Neural cell (in vitro differentiated cells): ENCODE data around the gene PRICKLE3. TPM values are rescaled to one million over a fixed set of nuclear protein-coding genes. Genes with fewer than 3 reads are reported as not detected.

ENCODE experiments used
- H2AFZ ChIP-seq: fragments of 200-600, 300-800 bp; sonication (generic), shearing (Covaris generic); 2 replicates; pipeline ENCODE4 v1.6.0; 2014; ENCODE audit warnings: low read depth, mild to moderate bottlenecking, antibody characterized with exemption, low read length, moderate library complexity
- H3F3A ChIP-seq: fragments of 200-600 bp; shearing (Covaris generic); 2 replicates; pipeline ENCODE4 v1.6.1; 2016; ENCODE audit warnings: mild to moderate bottlenecking, moderate library complexity, mixed read lengths, antibody characterized with exemption, low read length; ENCODE audit not compliant: insufficient read depth, poor library complexity, severe bottlenecking
- H3K27ac ChIP-seq: fragments of 200-600, 300-800 bp; sonication (generic), shearing (Covaris generic); 2 replicates; pipeline ENCODE4 v1.5.1; 2014; ENCODE audit warnings: mild to moderate bottlenecking, low read length, moderate library complexity
- H3K27me3 ChIP-seq: fragments of 300-800, 200-600 bp; sonication (generic), shearing (Covaris generic); 2 replicates; pipeline ENCODE4 v1.6.0; 2014; ENCODE audit warnings: mild to moderate bottlenecking, low read depth, low read length, moderate library complexity; ENCODE audit not compliant: insufficient read depth
- H3K36me3 ChIP-seq: fragments of 300-800, 200-600 bp; sonication (generic), shearing (Covaris generic); 2 replicates; pipeline ENCODE4 v1.5.1; 2014; ENCODE audit warnings: mild to moderate bottlenecking, antibody characterized with exemption, low read length, moderate library complexity; ENCODE audit not compliant: insufficient read depth
- H3K4me2 ChIP-seq: fragments of 300-800, 200-600 bp; sonication (generic), shearing (Covaris generic); 2 replicates; pipeline ENCODE4 v1.6.0; 2014; ENCODE audit warnings: mild to moderate bottlenecking, low read length
- H3K4me3 ChIP-seq: fragments of 300-800, 200-600 bp; sonication (generic), shearing (Covaris generic); 2 replicates; pipeline ENCODE4 v1.5.1; 2014; ENCODE audit warnings: mild to moderate bottlenecking, low read length, moderate library complexity
- H3K79me2 ChIP-seq: fragments of 200-600 bp; shearing (Covaris generic); replicated peaks from 2 replicates; pipeline ENCODE4 v1.6.0; 2014; ENCODE audit warnings: mild to moderate bottlenecking, low read length, moderate library complexity; ENCODE audit not compliant: insufficient read depth
- H3K9ac ChIP-seq: fragments of 300-800, 200-600 bp; sonication (generic), shearing (Covaris generic); 2 replicates; pipeline ENCODE4 v1.6.1; 2016; ENCODE audit warnings: mild to moderate bottlenecking, low read length, mixed read lengths
- H3K9me2 ChIP-seq: fragments of 200-600 bp; shearing (Covaris generic); 2 replicates; pipeline ENCODE4 v1.6.1; 2016; ENCODE audit warnings: mild to moderate bottlenecking, low read length, mixed read lengths; ENCODE audit not compliant: insufficient read depth
- H3K9me3 ChIP-seq: fragments of 200-600, 300-800 bp; sonication (generic), shearing (Covaris generic); 2 replicates; pipeline ENCODE4 v1.6.1; 2016; ENCODE audit warnings: mild to moderate bottlenecking, mixed run types, low read length, moderate library complexity, mixed read lengths
- H4K20me1 ChIP-seq: fragments of 200-600 bp; shearing (Covaris generic); 2 replicates; pipeline ENCODE4 v1.6.1; 2016; ENCODE audit warnings: mild to moderate bottlenecking, mixed run types; ENCODE audit not compliant: insufficient read depth
- EZH2 ChIP-seq: fragments of 200-600, 300-800 bp; shearing (Covaris generic), sonication (generic); IDR thresholded peaks from 2 replicates; pipeline ENCODE4 v1.6.1; 2014; ENCODE audit warnings: antibody characterized with exemption, low read length, borderline replicate concordance, mild to moderate bottlenecking; ENCODE audit not compliant: insufficient read depth, poor library complexity, severe bottlenecking
- MXI1 ChIP-seq: fragments of 450-650 bp; conservative IDR thresholded peaks from 2 replicates; pipeline ENCODE4 v1.6.1; 2014; ENCODE audit warnings: antibody characterized with exemption, mild to moderate bottlenecking; ENCODE audit not compliant: poor library complexity, severe bottlenecking
- SMC3 ChIP-seq: fragments of 450-650 bp; conservative IDR thresholded peaks from 2 replicates; pipeline ENCODE4 v1.6.1; 2014; ENCODE audit warnings: antibody characterized with exemption, mild to moderate bottlenecking, moderate library complexity; ENCODE audit not compliant: poor library complexity
- TAF1 ChIP-seq: IDR thresholded peaks from 2 replicates; pipeline ENCODE4 v1.6.1; 2012; ENCODE audit warnings: low read depth
- polyA plus RNA-seq: library from polyadenylated mRNA; depleted of rRNA; stranded (reverse); fragments of >200 nt; gene quantifications from 2 replicates; pipeline ENCODE4 v1.2.3, GENCODE V29; 2014
- TF ChIP-seq, protein P1 (sequence below): fragments of 450-650 bp; IDR thresholded peaks from 2 replicates; pipeline ENCODE4 v1.5.1; 2014; ENCODE audit warnings: antibody characterized with exemption, mild to moderate bottlenecking, moderate library complexity; ENCODE audit not compliant: poor library complexity, severe bottlenecking
- TF ChIP-seq, protein P2 (sequence below): IDR thresholded peaks from 2 replicates; pipeline ENCODE4 v1.6.1; 2012; ENCODE audit warnings: borderline replicate concordance

The PRICKLE3 gene
- polyA plus RNA-seq, 1 donor from 2014 or later = 0.45 TPM

DNA sequence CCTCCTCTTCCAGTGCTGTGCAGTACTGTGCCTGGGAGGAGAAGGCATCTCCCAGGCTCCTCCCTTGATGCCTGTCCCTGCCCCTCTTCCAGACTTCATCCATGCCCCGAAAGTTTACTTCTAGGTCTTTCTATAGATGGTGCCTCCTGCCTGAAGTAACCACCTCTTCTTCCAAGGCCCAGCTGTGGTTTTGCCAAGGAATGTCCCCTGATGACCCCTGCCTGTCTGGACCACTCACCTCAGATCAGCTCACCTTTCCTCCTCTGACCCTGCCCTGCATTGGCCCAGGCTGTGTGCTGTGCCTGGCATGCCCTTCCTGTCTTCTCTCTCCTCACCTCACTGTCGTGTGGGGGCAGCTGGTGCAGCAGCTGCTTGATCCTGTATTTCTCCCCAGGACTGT lies 6.8 kb downstream of the PRICKLE3 start:
- Histone ChIP-seq H3K4me3 (no peak overlapping the region), H3K79me2 (no peaks in the 10 kb centered on the region), H3K9ac (no peak overlapping the region), H3K36me3 (no peaks in the 10 kb centered on the region), H2AFZ (no peak overlapping the region), H4K20me1 (no peaks in the 10 kb centered on the region), H3K27ac (no peak overlapping the region), H3K27me3 (no peaks in the 10 kb centered on the region), H3K9me2 (no peaks in the 10 kb centered on the region), H3K9me3 (no peaks in the 10 kb centered on the region), H3F3A (no peaks in the 10 kb centered on the region), H3K4me2 (no peak overlapping the region)
- TF ChIP-seq, protein P1, sequence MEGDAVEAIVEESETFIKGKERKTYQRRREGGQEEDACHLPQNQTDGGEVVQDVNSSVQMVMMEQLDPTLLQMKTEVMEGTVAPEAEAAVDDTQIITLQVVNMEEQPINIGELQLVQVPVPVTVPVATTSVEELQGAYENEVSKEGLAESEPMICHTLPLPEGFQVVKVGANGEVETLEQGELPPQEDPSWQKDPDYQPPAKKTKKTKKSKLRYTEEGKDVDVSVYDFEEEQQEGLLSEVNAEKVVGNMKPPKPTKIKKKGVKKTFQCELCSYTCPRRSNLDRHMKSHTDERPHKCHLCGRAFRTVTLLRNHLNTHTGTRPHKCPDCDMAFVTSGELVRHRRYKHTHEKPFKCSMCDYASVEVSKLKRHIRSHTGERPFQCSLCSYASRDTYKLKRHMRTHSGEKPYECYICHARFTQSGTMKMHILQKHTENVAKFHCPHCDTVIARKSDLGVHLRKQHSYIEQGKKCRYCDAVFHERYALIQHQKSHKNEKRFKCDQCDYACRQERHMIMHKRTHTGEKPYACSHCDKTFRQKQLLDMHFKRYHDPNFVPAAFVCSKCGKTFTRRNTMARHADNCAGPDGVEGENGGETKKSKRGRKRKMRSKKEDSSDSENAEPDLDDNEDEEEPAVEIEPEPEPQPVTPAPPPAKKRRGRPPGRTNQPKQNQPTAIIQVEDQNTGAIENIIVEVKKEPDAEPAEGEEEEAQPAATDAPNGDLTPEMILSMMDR = no peak

DNA sequence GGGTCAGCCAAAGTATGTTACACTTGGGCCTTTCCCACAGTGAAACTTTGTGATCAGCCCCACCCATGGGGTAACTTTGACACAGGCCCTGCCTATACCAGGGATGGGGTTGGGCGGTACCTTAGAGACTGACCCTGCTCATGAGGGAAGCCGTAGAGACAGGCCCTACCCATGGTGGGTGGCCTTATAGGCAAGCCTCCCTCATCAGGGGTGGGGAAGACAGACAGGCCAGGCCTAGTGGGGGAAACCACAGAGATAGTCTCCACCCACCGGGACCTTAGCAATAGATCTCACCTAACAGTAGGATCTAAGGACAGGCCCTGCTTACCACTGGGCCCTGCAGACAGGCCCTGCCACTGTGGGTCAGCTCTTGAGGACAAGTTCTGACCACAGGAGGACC lies 7.6 kb downstream of the PRICKLE3 start:
- no peaks in the 10 kb centered on the region for H3K27me3 ChIP-seq
- H3K9me3 ChIP-seq = no peaks in the 10 kb centered on the region
- H3K4me3 ChIP-seq = no peak overlapping the region
- no peaks in the 10 kb centered on the region for H3K36me3 ChIP-seq
- no peak overlapping the region for H2AFZ ChIP-seq
- no peak for TF ChIP-seq EZH2
- no peak overlapping the region for H3K4me2 ChIP-seq
- no peaks in the 10 kb centered on the region for H4K20me1 ChIP-seq
- H3K79me2 ChIP-seq = no peaks in the 10 kb centered on the region
- H3K9ac ChIP-seq = no peak overlapping the region
- H3K9me2 ChIP-seq = no peaks in the 10 kb centered on the region
- no peak overlapping the region for H3K27ac ChIP-seq
- no peaks in the 10 kb centered on the region for H3F3A ChIP-seq

DNA sequence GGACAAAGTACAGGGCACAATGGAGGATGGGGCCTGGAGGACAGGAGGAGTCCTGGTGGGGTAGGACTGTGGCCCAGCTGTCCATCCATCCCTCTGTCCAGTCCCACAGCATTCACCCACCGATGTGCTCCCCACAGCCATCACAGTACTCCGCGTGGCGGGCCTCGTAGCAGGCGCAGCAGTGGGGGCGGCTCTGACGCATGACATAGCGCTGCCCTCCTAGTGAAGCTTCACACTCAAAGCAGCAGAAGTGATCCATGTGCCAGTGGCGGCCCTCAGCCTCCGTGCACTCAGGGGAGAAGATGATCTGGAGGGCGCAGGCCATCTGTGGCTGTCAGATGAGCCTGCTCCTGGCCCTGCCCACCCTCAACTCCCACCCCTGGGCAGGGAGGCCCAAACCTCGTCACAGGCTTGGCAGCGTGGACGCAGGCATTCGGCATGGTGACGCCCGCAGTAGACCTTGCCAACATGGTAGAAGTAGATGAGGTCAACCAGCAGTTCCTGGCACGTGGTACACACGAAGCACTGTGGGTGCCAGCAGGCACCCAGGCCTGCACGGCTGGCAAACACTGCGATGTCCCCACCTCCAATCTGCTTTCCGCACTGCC lies 8.2 kb downstream of the PRICKLE3 start:
- Histone ChIP-seq H3K27ac (no peak overlapping the region), H4K20me1 (no peaks in the 10 kb centered on the region), H3K36me3 (no peaks in the 10 kb centered on the region), H3F3A (no peaks in the 10 kb centered on the region), H3K9me2 (no peaks in the 10 kb centered on the region), H3K79me2 (no peaks in the 10 kb centered on the region), H3K4me2 (no peak overlapping the region), H3K9ac (no peak overlapping the region), H3K9me3 (no peaks in the 10 kb centered on the region), H3K4me3 (no peak overlapping the region), H3K27me3 (peaks cover 4% of the 10 kb centered on the region), H2AFZ (no peak overlapping the region)
- no peak for TF ChIP-seq TAF1
- no peak for TF ChIP-seq SMC3
- no peak for TF ChIP-seq EZH2
- TF ChIP-seq MXI1 = no peak
- TF ChIP-seq, protein P2, sequence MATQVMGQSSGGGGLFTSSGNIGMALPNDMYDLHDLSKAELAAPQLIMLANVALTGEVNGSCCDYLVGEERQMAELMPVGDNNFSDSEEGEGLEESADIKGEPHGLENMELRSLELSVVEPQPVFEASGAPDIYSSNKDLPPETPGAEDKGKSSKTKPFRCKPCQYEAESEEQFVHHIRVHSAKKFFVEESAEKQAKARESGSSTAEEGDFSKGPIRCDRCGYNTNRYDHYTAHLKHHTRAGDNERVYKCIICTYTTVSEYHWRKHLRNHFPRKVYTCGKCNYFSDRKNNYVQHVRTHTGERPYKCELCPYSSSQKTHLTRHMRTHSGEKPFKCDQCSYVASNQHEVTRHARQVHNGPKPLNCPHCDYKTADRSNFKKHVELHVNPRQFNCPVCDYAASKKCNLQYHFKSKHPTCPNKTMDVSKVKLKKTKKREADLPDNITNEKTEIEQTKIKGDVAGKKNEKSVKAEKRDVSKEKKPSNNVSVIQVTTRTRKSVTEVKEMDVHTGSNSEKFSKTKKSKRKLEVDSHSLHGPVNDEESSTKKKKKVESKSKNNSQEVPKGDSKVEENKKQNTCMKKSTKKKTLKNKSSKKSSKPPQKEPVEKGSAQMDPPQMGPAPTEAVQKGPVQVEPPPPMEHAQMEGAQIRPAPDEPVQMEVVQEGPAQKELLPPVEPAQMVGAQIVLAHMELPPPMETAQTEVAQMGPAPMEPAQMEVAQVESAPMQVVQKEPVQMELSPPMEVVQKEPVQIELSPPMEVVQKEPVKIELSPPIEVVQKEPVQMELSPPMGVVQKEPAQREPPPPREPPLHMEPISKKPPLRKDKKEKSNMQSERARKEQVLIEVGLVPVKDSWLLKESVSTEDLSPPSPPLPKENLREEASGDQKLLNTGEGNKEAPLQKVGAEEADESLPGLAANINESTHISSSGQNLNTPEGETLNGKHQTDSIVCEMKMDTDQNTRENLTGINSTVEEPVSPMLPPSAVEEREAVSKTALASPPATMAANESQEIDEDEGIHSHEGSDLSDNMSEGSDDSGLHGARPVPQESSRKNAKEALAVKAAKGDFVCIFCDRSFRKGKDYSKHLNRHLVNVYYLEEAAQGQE = no peak
